ENCODE measurements around the gene TNIP1. TPM values are rescaled to one million over a fixed set of nuclear protein-coding genes. Genes with fewer than 3 reads are reported as not detected.

The TNIP1 gene
- total RNA-seq, 1 donor from 2014 or later: 110 TPM

- intact Hi-C loops (cut with DNase I): no loop called here
These were observed 6.1 kb upstream of the TNIP1 start for GRCh38 chr5:151086905-151087360.

DNA sequence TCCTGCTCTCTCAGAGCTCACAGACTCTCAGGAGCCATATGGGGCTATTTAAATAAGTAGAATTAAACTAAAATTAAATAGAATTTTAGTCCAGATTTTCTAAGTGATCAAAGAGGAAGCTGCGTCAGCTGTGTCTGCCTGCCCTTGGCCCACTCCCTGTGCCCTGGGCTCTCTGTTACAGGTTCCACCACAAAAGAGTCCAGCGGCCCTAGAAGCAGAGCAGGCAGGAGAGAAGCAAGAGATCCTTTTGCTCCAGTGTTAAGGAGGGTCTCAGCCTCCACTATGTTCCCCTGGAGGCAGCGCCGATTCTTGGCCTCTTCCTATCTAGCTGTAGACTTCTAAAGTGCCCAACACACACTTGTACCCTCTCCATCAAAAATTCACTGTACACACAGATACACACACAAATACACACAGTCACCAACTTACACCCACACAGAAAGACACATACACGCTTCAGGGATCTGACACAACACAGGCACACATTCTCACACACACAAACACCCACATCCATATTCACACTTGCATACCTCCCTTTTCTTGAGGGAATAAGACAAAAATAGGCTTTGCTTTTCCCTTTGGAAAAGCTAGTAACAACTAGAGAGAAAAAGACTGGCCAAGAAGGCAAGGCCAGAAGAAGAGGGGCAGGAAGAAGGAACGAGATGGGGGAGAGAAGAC is 5.5 kb upstream of the TNIP1 start:
- no peak for DNase-seq (ENCODE audit: low spot score)
- intact Hi-C loops (cut with DNase I): no loop called here

More at GRCh38 chr5:151086905-151087360, 6.1 kb upstream of the TNIP1 start:
- no peak for DNase-seq (ENCODE audit: low spot score)

GRCh38 chr5:151085517-151086041 is 4.7 kb upstream of the TNIP1 start:
- intact Hi-C loops (cut with DNase I): no loop called here

GRCh38 chr5:151084363-151084762 is 3.5 kb upstream of the TNIP1 start:
- intact Hi-C loops (cut with DNase I): no loop called here
- no peak for DNase-seq (ENCODE audit: low spot score)

More at GRCh38 chr5:151085517-151086041, 4.7 kb upstream of the TNIP1 start:
- DNase-seq (ENCODE audit: low spot score): no peak

DNA sequence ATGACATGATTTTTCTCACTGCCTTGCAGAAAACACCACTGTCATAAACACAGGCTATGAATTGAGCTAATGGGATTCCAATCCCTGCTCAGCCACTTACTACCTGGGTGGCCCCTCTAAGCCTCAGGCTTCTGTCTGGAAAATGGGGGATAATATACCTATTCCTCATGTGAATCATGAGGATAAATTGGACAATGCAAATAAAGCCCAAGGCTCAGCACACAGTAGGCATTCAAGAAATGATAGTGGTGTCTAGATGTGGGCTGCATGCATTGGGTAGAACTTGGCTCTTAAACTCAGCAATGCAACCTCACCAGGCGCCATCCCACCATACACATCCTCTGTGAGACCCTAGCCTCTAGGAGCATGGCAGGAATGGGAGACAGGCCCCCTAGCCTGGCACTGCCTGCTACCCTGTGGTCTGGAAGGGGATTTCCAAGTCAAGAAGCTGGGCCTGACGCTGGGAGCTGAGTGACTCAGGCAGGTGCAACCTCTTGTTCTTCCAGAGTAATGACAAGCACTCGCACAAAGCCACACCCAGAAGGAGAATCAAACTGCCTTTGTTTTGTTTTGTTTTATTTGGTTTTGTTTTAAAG is 2.3 kb upstream of the TNIP1 start:
- DNase-seq (ENCODE audit: low spot score): peak; percentile 22
- intact Hi-C loops (cut with DNase I): no loop called here

DNA sequence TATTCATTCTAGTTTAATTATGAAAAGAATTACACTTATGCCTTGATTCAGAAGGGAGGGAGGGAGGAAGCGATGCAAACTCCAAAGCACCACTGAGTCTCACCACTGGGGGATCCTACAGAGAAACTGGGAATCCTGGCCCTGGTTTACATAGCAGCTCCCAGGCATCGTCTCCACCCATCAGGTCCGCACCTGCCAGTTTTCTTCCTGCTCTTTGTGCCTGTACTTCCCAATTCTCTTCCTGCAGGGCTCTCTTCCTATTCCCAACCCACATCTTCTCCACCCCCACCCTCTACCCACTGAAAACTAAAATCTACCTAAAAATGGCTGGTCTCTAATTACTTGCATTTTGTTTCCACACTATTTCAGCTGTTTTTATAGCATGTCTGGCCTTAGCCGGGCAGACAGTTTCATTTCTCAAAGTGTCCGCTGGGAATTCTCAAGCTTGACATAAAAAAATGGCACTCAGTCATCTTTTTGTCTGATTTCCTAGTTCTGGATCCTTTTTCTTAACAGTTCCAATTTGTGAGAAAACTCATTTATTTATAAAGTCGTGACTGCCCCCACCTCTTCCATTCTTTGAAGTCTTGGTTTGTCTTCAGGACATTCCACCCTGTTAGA is 1.6 kb upstream of the TNIP1 start:
- DNase-seq (ENCODE audit: low spot score): no peak
- intact Hi-C loops (cut with DNase I): no loop called here

- intact Hi-C loops (cut with DNase I): no loop called here
- no peak for DNase-seq (ENCODE audit: low spot score)
These were observed 822 bp upstream of the TNIP1 start for GRCh38 chr5:151081431-151082281.

DNA sequence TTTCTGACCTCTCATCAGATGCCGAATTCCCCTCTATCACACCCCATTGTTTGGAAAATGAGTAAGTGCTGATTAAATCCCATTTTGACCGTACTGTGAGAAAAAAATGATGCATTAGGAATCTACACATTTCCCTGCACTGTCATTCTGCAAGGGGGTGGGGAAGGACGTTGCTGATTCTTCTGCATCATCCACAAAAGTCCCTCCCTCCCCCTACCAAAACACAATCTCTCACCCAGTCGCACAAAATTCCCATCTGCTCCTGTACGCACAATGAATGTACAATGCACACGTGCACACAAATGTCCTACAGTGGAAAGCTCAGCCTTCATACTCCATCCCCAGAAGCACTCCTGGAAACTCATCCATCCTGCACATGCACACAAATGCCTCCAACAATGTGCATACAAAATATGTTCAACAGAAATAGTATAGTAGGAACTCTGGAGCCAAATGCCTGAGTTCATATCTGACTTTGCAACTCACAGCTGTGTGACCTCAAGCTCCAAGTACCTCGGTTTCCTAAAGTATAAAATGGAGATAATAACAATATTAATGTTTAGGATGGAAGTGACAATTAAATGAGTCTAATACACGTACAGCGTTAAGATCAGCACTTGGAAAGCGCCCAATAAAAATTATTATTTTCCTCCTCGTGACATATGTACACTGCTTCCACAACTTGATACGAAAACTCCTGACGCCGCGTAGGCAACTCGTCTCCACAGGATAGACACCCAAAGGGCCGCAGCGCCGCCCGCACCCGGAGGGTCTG is 809 bp downstream of the TNIP1 start:
- no peak for DNase-seq (ENCODE audit: low spot score)
- intact Hi-C loops (cut with DNase I): loop anchor here (2.0 kb wide), 1 partner anchor 15 kb away; no protein-coding TSS in a partner anchor

GRCh38 chr5:151078490-151079262 is 2.2 kb downstream of the TNIP1 start:
- intact Hi-C loops (cut with DNase I): loop anchor here (2.0 kb wide), 1 partner anchor 14 kb away; no protein-coding TSS in a partner anchor
- DNase-seq (ENCODE audit: low spot score): no peak

- intact Hi-C loops (cut with DNase I): loop anchor here (2.0 kb wide), 1 partner anchor 13 kb away; no protein-coding TSS in a partner anchor
- DNase-seq (ENCODE audit: low spot score): no peak
These were observed 2.9 kb downstream of the TNIP1 start for GRCh38 chr5:151077967-151078366.

DNA sequence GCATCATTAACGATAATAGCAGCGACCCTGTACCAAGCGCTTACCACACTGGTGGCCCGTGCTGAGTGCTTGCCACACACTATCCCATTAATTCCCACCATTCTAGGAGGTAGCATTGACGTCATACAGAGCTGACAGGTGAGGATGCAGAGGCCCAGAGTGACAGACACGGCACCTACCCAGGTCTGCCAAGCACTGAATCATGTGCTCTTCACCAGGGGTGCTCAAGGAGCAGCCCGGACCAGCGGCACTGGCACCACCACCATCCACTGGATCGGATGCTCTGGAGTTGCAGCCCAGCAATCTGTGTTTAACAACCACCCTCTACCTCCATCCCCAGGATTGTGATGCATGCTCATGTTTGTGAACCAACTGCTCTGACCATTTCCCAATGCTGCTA is 3.4 kb downstream of the TNIP1 start:
- DNase-seq (ENCODE audit: low spot score): no peak
- intact Hi-C loops (cut with DNase I): no loop called here

GRCh38 chr5:151076616-151077015 is 4.2 kb downstream of the TNIP1 start:
- no peak for DNase-seq (ENCODE audit: low spot score)
- intact Hi-C loops (cut with DNase I): no loop called here

- intact Hi-C loops (cut with DNase I): no loop called here
- no peak for DNase-seq (ENCODE audit: low spot score)
These were observed 5.0 kb downstream of the TNIP1 start for GRCh38 chr5:151075698-151076331.

DNA sequence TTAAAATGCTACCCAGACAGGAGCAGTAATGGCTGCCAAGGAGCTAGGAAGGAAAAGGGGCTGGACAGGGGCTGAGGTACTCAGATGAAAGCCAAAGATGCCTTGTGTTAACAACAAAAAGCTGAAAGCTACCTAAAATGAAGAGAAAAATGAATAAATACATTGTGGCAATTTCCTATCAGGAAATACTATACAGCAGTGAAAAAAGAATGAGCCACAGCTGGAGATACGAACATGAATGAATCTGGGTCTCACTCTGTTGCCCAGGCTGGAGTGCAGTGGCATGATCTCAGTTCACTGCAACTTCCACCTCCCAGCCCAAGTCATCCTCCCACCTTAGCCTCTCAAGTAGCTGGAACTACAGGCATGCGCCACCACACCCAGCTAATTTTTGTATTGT is 6.3 kb downstream of the TNIP1 start:
- no peak for DNase-seq (ENCODE audit: low spot score)
- intact Hi-C loops (cut with DNase I): no loop called here

- intact Hi-C loops (cut with DNase I): no loop called here
These were observed 7.6 kb downstream of the TNIP1 start for GRCh38 chr5:151073280-151073679.

GRCh38 chr5:151072630-151073025 is 8.2 kb downstream of the TNIP1 start:
- intact Hi-C loops (cut with DNase I): no loop called here
- DNase-seq (ENCODE audit: low spot score): no peak

More at GRCh38 chr5:151073280-151073679, 7.6 kb downstream of the TNIP1 start:
- DNase-seq (ENCODE audit: low spot score): no peak

GRCh38 chr5:151071848-151072629 is 8.8 kb downstream of the TNIP1 start:
- DNase-seq (ENCODE audit: low spot score): no peak
- intact Hi-C loops (cut with DNase I): no loop called here
